NK-92 (cell line): ENCODE results near the gene HTR3D.
"Not testable (repeated sequence)": the region's sequence is repeated elsewhere in the genome, so short reads cannot be mapped to it uniquely, and the experiment has no call there.

Experiments used
- DNase-seq: peaks from one replicate; lab custom pipeline; 2025; ENCODE audit not compliant: unreplicated experiment; lab: John Stamatoyannopoulos, UW

HTR3D gene, protein sequence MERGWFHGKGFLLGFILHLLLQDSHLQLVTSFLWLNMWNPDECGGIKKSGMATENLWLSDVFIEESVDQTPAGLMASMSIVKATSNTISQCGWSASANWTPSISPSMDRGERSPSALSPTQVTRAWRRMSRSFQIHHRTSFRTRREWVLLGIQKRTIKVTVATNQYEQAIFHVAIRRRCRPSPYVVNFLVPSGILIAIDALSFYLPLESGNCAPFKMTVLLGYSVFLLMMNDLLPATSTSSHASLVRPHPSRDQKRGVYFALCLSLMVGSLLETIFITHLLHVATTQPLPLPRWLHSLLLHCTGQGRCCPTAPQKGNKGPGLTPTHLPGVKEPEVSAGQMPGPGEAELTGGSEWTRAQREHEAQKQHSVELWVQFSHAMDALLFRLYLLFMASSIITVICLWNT

DNA sequence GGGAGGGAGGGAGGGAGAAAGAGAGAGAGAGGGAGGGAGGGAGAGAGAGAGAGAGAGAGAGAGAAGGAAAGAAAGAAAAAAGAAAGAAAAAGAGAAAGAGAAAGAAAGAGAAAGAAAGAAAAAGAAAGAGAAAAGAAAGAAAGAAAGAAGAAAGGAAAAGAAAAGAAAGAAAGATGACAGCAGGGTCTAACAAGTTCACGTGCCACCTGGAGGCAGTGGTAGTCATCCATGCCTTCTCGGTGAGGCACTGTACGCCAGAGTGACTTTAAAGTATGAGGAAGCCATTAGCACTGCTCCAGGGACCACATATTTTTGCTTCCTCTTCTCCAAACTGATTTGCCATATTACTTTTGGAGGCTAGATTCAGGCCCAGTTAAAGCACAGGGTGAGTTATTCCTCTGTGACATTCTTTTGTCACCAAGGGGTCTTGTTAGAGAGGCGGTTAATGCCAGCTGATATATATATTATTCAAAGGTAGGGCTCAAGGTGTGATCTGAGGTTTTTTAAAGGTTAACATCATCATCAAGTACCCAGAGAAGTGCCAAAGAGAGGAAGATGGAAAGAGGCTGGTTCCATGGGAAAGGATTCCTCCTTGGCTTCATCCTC, at the start of gene HTR3D:
HTR3D (plus strand) TSS at position 556 of the 606 bp plus-strand sequence; CDS start at position 556, 0 bp downstream.
- DNase-seq: no peak

DNA sequence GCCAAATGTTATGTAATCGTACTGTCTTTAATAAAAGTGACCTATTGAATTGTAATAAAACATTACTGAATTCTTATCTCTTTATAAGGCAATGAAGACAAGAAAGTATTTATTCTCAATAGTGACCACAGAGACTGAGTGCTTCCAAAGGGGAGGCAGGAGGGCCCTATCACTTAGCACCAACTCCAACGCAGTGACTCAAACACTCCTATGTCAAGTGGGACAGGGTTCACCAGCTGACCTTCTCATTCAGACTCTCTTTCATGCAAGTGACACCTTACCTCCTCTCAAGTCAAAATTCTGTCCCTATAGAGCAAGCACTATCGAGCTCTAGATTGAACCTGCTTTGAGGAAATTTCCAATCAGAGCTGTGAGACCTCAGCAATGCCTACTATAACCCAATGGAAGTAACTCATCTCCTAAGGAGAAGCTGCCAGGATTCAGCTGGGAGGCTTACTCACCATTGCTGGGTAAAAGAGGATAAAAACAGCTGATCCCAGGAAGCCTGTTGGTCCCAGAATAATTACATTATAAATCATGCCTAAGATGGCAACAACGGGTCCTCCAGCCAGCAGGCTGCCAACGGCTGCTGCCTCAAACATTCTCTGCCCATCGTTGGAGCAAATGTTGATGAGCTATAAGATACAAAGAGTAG, 49.4 kb upstream of the HTR3D start:
- no peak for DNase-seq

DNA sequence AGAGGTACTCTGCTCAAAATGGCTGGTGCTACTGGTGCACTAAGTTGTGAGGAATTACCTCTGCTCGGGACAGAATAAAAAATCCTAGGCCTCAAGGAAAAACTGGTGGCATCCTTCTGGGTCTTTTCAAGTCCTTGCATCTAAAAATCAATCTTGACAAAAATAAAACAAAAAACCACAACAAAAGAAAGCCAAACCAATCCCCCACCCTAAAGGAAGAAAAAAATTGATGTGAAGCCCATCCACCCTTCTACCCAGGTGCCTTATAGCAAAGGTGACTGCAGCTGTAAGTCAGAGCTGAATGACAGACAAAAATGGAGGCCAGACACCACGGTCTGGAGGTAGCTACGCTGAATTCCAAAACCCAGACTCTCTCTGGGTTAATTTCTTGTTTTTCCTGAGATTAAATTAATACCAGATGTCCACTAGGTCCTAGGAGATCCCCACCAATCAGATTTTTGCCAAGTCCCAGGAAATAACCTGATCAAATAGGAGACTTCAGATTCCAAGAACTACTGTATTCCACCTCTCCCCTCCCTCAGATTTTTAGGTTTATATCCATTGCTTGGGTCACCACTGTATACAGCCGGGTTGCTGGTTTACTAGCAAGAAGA, 47.3 kb upstream of the HTR3D start:
- DNase-seq: no peak

DNA sequence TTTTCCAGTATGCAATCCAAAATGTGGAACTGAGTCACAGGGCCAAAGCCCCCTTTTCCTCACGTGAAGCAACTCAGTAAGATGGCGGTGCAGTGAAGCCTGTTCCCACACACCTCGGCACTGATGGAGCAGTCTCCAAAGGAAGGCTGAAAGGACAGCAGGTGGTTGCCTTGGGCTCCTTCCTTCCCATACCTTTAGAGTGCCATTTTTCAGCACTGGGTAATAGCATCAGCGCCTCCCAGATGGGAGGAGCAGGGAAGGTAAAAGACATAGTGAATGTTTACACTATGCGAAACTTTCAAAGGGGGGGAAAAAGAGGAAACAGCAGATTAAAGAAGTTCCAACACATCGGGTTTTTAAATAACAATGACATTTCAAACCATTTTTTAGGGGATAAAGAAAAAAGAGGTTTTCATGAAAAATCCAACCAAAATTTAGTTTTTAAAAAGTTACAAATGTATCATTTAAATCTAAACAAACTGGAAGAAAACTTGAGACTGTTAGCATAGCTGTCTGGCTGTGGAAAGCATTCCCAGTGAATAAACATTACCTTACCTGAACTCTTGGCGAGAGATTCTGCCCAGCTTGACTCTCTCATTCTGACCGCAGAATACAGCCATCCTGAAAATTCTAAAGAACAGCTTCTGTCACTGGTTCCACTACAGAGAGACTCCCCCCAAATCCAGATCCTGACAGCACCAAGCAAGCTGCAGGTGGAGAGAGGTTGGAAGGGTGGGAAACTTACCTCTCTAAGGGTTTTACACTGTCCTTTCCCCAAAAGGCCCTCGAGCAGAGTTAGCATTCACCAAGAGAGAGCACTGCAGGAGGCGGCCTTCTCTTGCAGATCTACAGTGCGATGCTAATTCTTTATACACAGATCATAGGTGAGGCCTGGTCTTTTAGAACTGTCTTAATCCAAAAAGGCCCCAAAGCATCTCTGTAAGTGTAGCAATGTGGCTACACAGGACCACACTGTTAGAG, 46.5 kb upstream of the HTR3D start:
- no peak for DNase-seq

DNA sequence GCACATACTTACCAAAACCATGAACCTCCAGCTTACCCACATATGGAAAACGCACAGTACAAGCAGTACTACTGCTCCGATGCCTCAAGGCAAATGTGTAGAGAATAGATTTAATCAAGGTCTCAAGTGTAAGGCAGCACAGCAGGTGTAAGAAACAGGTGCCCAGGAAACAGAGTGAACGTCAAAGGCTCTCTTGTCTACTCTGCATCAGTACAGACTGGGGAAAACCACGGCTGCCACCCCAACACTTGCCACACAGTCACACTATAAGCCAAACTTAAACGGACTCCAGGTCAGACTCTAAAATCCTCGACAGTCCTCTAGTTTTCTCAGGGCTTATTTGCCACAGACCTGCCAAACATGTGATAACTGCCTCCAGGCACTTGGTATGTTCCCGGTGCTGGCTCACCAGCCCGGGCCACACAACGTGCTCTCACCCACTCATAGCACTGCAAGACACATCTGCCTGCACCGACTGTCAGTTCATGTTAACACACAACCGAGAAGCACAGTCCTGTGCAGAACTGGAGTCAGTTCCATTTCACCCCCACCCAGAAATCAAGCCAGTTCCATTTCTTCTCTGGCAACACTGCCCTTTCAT, 44.4 kb upstream of the HTR3D start:
- DNase-seq: no peak

DNA sequence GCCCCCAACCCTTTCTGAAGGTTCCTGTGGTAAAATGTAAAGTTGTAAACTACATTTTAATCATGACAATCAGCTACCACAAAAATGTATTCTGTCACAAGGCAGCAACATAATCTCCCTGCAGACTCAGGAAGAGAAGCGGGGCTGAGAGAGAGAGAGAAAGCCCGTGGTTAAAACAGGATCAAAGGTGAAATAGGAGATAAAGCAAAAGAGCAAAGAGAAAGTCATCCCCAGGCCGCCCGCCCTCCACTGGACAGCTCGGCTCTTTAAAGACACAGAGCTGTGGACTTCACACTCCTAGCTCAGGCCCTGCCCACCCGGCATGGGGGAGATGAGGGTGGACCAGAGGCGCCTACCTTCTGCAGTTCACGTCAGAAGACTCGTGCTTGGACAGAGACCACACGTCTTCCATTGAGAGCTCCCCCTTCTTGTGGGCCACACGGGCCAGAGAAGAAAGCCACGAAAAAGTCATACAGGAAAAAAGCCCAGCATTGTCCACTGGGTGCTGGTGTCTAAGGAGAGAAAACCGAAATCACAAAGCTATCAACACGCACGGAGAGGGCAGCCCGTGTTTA, 43.2 kb upstream of the HTR3D start:
- no peak for DNase-seq

DNA sequence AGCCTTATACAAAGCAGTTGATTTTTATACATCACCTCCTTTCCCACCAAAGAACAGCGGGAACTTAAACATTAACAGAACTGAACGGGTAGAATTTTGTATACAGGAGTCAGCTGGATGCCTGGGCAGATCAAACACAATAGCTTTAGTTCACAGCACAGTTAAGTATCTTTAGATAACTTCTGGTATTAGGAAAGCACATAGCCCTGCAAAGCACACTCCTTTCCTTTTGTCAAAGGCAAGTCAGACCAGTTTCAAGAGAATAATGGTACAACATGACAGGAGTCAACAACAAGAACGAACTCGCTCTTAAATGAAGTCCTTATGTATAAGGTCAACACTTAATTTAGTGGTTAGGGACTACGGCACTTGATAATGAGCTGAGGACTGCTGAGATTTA, 40.1 kb upstream of the HTR3D start:
- no peak for DNase-seq

DNA sequence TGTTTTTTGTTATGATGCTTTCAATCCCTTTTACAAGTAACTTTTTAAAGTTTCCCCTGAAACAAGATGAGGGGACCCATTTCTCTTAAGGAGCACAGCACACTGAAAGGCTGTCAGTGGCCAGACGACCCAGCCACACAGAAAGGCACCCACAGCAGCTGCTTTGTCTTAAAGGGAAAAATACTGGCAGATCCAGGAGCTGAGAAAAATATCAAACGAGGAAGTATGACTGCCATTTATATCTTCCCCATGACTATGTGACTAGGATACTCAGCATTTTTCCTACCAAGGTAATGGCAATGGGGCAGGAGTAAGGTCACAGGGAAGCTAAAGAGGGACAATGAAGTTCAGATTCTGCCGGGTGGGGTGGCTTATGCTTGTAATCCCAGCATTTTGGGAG, 29.8 kb upstream of the HTR3D start:
- no peak for DNase-seq

DNA sequence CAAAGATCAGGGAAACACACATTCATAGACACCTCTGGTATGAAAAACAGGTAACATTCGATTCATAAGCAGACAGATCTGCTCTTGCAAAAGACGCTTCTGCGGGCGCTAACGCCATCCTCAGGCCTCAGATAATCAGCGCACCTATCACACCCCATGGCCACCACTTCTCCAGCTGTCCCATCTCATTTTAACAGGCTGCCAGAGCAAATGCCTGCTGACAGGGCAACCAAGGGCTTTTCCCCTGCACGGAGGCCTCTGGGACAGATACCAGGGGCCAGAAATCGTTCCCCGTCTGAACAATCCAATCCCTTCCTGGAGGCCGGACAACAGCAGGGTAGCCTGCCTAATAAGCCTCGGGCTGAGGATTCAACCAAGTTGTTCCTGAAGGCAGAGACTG, 29.1 kb upstream of the HTR3D start:
- no peak for DNase-seq

DNA sequence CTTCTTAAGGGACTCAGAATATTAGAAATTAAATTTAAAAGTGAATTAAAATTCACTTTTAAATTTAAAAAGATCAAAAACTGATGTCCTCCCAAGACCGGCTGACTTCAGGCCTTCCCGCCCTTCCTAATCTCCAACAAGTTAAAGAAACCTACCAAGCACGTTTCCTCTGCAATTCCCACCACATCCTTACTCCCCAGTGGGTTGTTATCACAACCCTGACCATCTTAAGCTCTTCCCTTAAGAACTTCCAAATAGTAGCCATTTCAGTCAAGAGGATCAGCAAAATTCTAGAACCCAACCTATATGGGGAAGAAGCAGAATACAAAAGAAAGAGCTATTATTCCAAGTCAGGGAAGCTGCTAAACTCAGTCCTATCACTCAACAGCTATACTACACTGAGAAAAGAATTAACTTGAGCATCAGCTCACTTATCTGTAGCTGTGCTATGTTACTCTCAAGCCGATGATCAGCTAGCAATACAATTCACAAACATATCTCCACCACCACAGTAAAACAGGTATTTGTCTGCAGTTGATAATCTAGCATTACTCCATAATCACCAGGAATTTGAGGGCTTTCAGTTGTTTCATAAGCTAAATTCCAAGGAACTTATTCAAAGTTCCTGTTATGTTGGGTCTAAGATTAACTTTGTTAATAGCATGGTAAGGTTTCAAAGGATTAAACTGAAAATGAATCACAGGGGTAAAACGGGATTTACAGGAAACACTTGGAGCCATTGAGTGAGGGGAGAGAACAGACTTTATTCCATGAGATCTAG, 28.2 kb upstream of the HTR3D start:
- no peak for DNase-seq

DNA sequence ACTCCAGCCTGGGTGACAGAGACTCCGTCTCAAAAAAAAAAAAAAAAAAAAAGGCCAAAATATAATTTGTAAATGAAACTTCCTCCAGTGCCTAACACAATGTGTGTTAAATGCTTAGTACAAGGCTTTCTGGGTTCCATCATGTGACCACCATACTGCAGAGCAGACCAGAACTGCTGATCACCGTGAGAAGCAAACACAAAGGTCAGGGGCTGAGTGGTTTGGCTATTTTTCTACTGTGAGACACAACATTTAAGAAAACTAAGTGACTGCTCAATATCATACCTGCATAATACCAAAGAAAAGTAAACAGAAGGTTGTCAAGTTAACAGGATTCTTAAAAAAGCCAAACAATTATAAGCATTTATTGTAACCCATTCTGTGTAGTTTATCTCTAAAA, 27.1 kb upstream of the HTR3D start:
- DNase-seq: no peak

DNA sequence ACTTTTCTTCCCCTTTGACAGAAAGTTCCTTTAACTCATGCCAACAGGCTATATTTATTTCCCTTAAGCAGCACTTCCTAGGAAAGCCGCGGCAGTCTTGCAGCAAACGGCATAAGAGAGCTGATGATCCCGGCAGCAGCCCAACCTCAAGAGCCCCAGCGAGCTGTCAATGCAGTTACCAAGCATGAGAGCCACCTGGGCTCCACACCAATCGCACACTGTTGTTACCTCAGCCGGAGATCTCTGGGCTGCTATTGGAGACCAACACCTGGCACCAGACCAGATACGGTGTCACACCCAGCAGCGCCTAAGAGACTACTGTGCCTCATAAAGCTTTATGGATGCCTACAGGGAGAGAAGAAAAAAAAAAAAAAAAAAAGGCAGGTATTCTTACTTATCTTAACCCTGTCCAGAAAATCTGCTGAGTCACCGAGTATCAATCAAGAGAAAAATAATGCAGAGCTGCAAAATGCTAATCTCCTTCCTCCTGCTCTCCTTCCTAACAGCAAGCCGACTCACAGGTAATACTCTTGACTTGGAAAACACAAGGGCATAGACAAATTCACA, 25.5 kb upstream of the HTR3D start:
- no peak for DNase-seq

DNA sequence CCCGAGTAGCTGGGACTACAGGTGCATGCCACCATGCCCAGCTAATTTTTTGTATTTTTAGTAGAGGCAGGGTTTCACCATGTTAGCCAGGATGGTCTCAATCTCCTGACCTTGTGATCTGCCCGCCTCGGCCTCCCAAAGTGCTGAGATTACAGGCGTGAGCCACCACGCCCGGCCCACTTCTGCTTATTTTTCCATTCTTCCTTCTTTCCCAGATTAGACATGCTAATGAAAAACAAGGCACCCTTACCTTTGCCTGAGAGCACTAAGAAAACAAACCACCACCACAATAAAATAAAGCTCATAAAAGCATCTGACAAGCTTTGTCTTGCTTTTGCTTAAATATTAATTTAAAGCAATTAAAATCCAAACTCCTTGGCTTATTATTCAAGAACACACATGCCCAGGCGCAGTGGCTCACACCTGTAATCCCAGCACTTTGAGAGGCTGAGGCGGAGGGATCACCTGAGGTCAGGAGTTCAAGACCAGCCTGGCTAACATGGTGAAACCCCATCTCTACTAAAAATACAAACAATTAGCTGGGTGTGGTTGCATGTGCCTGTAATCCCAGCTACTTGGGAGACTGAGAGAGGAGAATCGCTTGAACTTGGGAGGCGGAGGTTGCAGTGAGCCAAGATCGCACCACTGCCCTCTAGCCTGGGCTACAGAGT, 24.3 kb upstream of the HTR3D start:
- not testable (repeated sequence) for DNase-seq

DNA sequence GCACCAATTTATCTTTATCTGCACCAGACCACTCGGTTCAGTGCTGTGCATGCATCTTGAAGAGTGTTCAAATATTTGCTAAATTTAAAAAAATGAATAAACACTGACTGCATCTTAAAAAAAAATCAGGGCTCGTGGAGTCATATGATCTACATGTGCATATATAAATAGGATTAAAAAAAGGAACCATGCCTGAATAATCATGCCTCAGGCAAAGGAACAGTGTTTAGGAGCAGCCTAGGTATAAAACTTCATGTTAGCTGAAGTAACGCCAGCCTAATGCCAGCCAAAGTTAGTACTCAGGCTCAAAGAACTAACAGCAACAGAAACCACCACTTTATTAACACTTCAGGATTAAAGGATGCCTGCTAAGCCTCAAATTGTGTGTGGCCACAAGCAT, 23.4 kb upstream of the HTR3D start:
- DNase-seq: no peak

DNA sequence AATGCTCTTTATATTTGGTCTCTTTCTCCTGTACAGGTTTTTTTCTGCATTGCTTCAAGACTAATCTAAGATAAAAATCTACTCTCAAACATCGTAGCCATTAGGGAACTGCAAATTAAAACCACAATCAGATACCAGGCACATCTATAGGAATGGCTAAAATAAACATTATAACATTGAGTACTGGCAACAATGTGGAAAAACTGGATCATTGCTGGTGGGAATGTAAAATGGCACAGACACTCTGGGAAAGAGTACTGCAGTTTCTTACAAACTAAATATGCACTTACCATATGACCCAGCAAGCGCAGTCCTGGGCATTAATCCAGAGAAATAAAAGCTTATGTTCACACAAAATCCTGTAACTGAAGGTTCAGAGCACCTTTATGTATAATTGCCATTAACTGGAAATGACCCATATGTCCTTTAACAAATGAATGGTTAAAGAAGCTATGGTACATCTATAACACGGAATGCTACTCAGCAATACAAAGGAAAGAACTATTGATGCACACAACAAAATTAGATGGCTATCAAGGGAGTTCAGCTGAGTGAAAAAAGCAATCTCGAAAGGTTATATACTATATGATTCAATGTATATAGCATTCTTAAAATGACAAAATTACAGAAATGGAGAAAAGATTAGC, 20.2 kb upstream of the HTR3D start:
- no peak for DNase-seq

DNA sequence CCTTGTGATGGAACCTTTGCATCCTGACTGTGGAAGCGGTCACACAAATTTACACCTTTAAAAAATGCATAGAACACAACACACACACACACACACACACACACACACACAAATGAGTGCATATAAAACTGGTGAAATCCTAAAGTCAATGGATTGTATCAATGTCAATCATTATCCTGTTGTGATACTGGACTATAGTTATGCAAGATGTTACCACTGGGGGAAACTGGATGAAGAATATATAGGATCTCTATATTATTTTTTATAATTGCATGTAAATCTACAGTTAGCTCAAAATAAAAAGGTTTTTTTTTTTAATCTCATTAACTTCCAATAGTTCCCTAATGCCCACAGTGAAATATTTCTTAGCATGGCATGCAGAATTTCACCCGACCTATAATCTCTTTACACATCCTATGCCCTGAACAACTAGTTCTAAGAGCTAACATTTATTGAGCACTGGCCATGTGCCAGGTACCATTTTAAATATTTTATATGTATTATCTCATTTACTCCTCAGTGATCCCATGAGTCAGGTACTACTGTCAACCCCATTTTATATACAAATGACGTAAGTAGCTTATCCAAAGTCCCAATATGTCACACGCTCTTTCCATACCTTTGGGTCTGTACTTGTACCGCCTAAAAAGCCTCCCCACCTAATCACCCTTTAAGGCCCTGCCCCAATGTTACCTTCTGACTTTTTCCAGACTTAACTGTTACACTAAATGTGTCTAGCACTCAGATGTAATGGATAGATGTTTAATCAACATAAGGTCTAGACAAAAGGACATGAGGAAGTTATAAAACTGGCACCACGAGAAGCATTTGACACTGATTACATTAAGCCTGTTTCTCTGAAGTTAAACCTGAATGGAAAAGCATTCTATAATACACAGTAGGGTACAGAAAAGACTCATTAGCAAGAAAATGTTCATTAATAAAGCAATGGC, 19.3 kb upstream of the HTR3D start:
- no peak for DNase-seq
